WTC11 (cell line): ENCODE data around the gene USP15. TPM values are rescaled to one million over a fixed set of nuclear protein-coding genes. Genes with fewer than 3 reads are reported as not detected.
"Not testable (repeated sequence)": the region's sequence is repeated elsewhere in the genome, so short reads cannot be mapped to it uniquely, and the experiment has no call there.

Experiments used
- ATAC-seq: fragments of 200-7000 bp; cut with Tn5 transposase; 2 replicates; pipeline ENCODE4 v1.10.0; 2021; ENCODE audit warnings: mild to moderate bottlenecking, moderate library complexity
- CTCF ChIA-PET: fragments of 300-600 bp; sonication (Branson Sonifier 250); formaldehyde crosslinking; loops from one replicate; lab custom pipeline; 2021; ENCODE audit warnings: antibody characterized with exemption; lab: Charles Lee
- POLR2A ChIA-PET: fragments of 350-600 bp; sonication (Branson Sonifier 250); formaldehyde crosslinking; loops from one replicate; lab custom pipeline; 2021; ENCODE audit warnings: antibody characterized with exemption; lab: Charles Lee
- DNase-seq: peaks from one replicate; pipeline ENCODE4 v3.0.0; 2021; ENCODE audit warnings: low spot score
- H3K27ac Mint-ChIP-seq: 2 replicates; pipeline ENCODE4 v1.8.0; 2021; ENCODE audit warnings: mixed read lengths
- H3K27me3 Mint-ChIP-seq: 2 replicates; pipeline ENCODE4 v1.8.0; 2021; ENCODE audit warnings: low read depth, mild to moderate bottlenecking, moderate library complexity, mixed read lengths
- H3K36me3 Mint-ChIP-seq: 2 replicates; pipeline ENCODE4 v1.8.0; 2021; ENCODE audit warnings: mixed read lengths
- H3K4me1 Mint-ChIP-seq: 2 replicates; pipeline ENCODE4 v1.8.0; 2022; ENCODE audit warnings: mixed read lengths
- H3K4me3 Mint-ChIP-seq: 2 replicates; pipeline ENCODE4 v1.8.0; 2021; ENCODE audit warnings: mild to moderate bottlenecking, moderate library complexity, mixed read lengths
- H3K9me3 Mint-ChIP-seq: 2 replicates; pipeline ENCODE4 v1.8.0; 2021; ENCODE audit warnings: mixed read lengths
- ARID4B ChIP-seq: sonication (generic); formaldehyde crosslinking; IDR thresholded peaks from 2 replicates; pipeline ENCODE4 v1.8.0; 2023; ENCODE audit warnings: missing genetic modification reagents, mild to moderate bottlenecking, borderline replicate concordance
- ATF1 ChIP-seq: sonication (generic); formaldehyde crosslinking; IDR thresholded peaks from 2 replicates; pipeline ENCODE4 v1.8.1; 2023; ENCODE audit warnings: mild to moderate bottlenecking, moderate library complexity, missing genetic modification reagents
- ATF3 ChIP-seq: sonication (generic); formaldehyde crosslinking; conservative IDR thresholded peaks from 2 replicates; pipeline ENCODE4 v1.8.1; 2022; ENCODE audit warnings: mild to moderate bottlenecking, missing genetic modification reagents
- ERG ChIP-seq: fragments of 250-450 bp; sonication (Bioruptor Pico); IDR thresholded peaks from 2 replicates; pipeline ENCODE4 v1.8.0; 2021; ENCODE audit warnings: mild to moderate bottlenecking
- FOXJ3 ChIP-seq: sonication (generic); formaldehyde crosslinking; IDR thresholded peaks from 2 replicates; pipeline ENCODE4 v1.9.0; 2021; ENCODE audit warnings: missing genetic modification reagents, mild to moderate bottlenecking, borderline replicate concordance
- GRHL2 ChIP-seq: fragments of 250-450 bp; sonication (Bioruptor Pico); IDR thresholded peaks from 2 replicates; pipeline ENCODE4 v1.8.0; 2022; ENCODE audit warnings: mild to moderate bottlenecking, moderate library complexity; ENCODE audit not compliant: insufficient replicate concordance, severe bottlenecking
- HMGXB4 ChIP-seq: sonication (generic); formaldehyde crosslinking; IDR thresholded peaks from 2 replicates; pipeline ENCODE4 v1.8.1; 2023; ENCODE audit warnings: mild to moderate bottlenecking, moderate library complexity, missing genetic modification reagents
- JAZF1 ChIP-seq: fragments of 250-450 bp; sonication (Bioruptor Pico); IDR thresholded peaks from 2 replicates; pipeline ENCODE4 v1.9.0; 2021; ENCODE audit warnings: moderate library complexity, mild to moderate bottlenecking, inconsistent platforms
- MLX ChIP-seq: sonication (generic); formaldehyde crosslinking; IDR thresholded peaks from 2 replicates; pipeline ENCODE4 v1.8.1; 2023; ENCODE audit warnings: mild to moderate bottlenecking, missing genetic modification reagents, moderate library complexity
- NFATC4 ChIP-seq: fragments of 250-450 bp; sonication (Bioruptor Pico); IDR thresholded peaks from 2 replicates; pipeline ENCODE4 v1.9.0; 2021; ENCODE audit warnings: mild to moderate bottlenecking
- RORB ChIP-seq: fragments of 250-450 bp; sonication (Bioruptor Pico); IDR thresholded peaks from 2 replicates; pipeline ENCODE4 v1.9.0; 2021; ENCODE audit warnings: mild to moderate bottlenecking
- STAT6 ChIP-seq: sonication (generic); formaldehyde crosslinking; conservative IDR thresholded peaks from 2 replicates; pipeline ENCODE4 v1.8.1; 2023; ENCODE audit warnings: mild to moderate bottlenecking, low read depth, missing genetic modification reagents, moderate library complexity
- ZNF121 ChIP-seq: sonication (generic); formaldehyde crosslinking; IDR thresholded peaks from 2 replicates; pipeline ENCODE4 v1.8.0; 2023; ENCODE audit warnings: missing genetic modification reagents
- ZNF219 ChIP-seq: sonication (generic); formaldehyde crosslinking; IDR thresholded peaks from 2 replicates; pipeline ENCODE4 v1.8.0; 2023; ENCODE audit warnings: missing genetic modification reagents, mild to moderate bottlenecking, borderline replicate concordance
- ZNF512 ChIP-seq: sonication (generic); formaldehyde crosslinking; IDR thresholded peaks from 2 replicates; pipeline ENCODE4 v1.8.1; 2022; ENCODE audit warnings: missing genetic modification reagents, borderline replicate concordance
- ZNF532 ChIP-seq: fragments of 250-450 bp; sonication (Bioruptor Pico); IDR thresholded peaks from 2 replicates; pipeline ENCODE4 v1.9.0; 2021; ENCODE audit warnings: mild to moderate bottlenecking, borderline replicate concordance
- total RNA-seq: library from RNA; stranded (reverse); gene quantifications from 3 replicates; pipeline ENCODE4 v1.2.3, GENCODE V29; 2021

USP15 gene
- total RNA-seq, 1 experiment from 2014 or later: 37.2 TPM

GRCh38 chr12:62459976-62460375 lies 199.8 kb downstream of the USP15 start (continued):
- TF ChIP-seq STAT6 (CRISPR knock-in tag): no peak
- TF ChIP-seq HMGXB4 (CRISPR knock-in tag): no peak
- TF ChIP-seq ERG (CRISPR knock-in tag): no peak
- TF ChIP-seq ATF1 (CRISPR knock-in tag): no peak
- TF ChIP-seq ZNF532 (CRISPR knock-in tag): no peak
- no peak for TF ChIP-seq ARID4B (CRISPR knock-in tag)
- TF ChIP-seq FOXJ3: no peak
- no peak for TF ChIP-seq RORB (CRISPR knock-in tag)
- TF ChIP-seq NFATC4 (CRISPR knock-in tag): no peak
- no peak for TF ChIP-seq GRHL2 (CRISPR knock-in tag)
- TF ChIP-seq MLX (CRISPR knock-in tag): no peak
- no peak for TF ChIP-seq ZNF219 (CRISPR knock-in tag)
- TF ChIP-seq ZNF121: no peak
- no peak for TF ChIP-seq JAZF1
- no peak for TF ChIP-seq ATF3
- TF ChIP-seq ZNF512 (CRISPR knock-in tag): no peak
- TF ChIP-seq, all 79 proteins: peak for 0

GRCh38 chr12:62461171-62461837 lies 201.1 kb downstream of the USP15 start:
- H3K27me3 Mint-ChIP-seq: peaks cover 13% of the 10 kb centered on the region
- H3K4me1 Mint-ChIP-seq, DNase-seq, H3K27ac Mint-ChIP-seq, H3K4me3 Mint-ChIP-seq, ATAC-seq, POLR2A ChIA-PET: not testable (repeated sequence)
- CTCF ChIA-PET: interaction anchor here (1.2 to 1.6 kb wide), 2 partner anchors 26 to 201 kb away, joined by 3 to 4 read pairs; partner anchors contain the start of gene USP15
- H3K36me3 Mint-ChIP-seq: peaks cover 25% of the 10 kb centered on the region
- peaks cover 46% of the 10 kb centered on the region for H3K9me3 Mint-ChIP-seq
